Transverse colon (tissue), 3 donors: ENCODE results near the gene NLRX1.

Source experiments
- POLR2A ChIP-seq: fragments of 450-650 bp; IDR thresholded peaks from one replicate; pipeline ENCODE4 v1.6.1; 2016; ENCODE audit warnings: antibody characterized with exemption, mild to moderate bottlenecking, moderate library complexity
- TF ChIP-seq, protein P1 (sequence below), 5 experiments: fragments of 200-600 bp in 3 of 5; fragments of 450-650 bp in 2 of 5; sonication (generic) in 3 of 5; IDR thresholded peaks; 1 replicate in 2 of 5; 2 replicates in 3 of 5; pipeline ENCODE4 v1.5.1; 2016 to 2017; ENCODE audit warnings: antibody characterized with exemption in 5 of 5, inconsistent platforms in 3 of 5, mild to moderate bottlenecking in 2 of 5, moderate library complexity in 1 of 5

DNA sequence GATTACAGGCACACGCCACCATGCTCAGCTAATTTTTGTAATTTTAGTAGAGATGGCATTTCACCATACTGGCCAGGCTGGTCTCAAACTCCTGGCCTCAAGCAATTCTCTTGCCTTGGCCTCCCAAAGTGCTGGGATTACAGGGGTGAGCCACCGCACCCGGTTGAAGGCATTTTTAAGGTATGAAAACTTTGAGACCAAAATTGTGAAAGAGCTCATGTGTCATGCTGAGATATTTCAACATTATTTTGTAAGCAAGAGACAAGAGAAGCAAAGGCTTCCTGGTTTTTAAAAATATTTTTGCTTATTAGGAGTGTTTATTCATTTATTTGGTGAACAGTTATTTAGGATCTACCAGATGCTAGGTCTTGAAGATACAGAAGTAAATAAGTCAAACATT is 23.6 kb downstream of the NLRX1 start:
- TF ChIP-seq, protein P1, sequence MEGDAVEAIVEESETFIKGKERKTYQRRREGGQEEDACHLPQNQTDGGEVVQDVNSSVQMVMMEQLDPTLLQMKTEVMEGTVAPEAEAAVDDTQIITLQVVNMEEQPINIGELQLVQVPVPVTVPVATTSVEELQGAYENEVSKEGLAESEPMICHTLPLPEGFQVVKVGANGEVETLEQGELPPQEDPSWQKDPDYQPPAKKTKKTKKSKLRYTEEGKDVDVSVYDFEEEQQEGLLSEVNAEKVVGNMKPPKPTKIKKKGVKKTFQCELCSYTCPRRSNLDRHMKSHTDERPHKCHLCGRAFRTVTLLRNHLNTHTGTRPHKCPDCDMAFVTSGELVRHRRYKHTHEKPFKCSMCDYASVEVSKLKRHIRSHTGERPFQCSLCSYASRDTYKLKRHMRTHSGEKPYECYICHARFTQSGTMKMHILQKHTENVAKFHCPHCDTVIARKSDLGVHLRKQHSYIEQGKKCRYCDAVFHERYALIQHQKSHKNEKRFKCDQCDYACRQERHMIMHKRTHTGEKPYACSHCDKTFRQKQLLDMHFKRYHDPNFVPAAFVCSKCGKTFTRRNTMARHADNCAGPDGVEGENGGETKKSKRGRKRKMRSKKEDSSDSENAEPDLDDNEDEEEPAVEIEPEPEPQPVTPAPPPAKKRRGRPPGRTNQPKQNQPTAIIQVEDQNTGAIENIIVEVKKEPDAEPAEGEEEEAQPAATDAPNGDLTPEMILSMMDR (IDR thresholded peaks at IDR 0.05) = no peak
- no peak for TF ChIP-seq POLR2A
